Activated CD4-positive, CD25-positive, alpha-beta regulatory T cell treated with anti-CD3 and anti-CD28 coated beads, Interleukin-2, amount 50 U/mL, for 72 hours (primary cell): Measurements from ENCODE around the gene CD72.
"Not testable (repeated sequence)": the region's sequence is repeated elsewhere in the genome, so short reads cannot be mapped to it uniquely, and the experiment has no call there.

Experiments
- DNase-seq: peaks from one replicate; pipeline ENCODE4 v3.0.0; 2021

CD72 gene

DNA sequence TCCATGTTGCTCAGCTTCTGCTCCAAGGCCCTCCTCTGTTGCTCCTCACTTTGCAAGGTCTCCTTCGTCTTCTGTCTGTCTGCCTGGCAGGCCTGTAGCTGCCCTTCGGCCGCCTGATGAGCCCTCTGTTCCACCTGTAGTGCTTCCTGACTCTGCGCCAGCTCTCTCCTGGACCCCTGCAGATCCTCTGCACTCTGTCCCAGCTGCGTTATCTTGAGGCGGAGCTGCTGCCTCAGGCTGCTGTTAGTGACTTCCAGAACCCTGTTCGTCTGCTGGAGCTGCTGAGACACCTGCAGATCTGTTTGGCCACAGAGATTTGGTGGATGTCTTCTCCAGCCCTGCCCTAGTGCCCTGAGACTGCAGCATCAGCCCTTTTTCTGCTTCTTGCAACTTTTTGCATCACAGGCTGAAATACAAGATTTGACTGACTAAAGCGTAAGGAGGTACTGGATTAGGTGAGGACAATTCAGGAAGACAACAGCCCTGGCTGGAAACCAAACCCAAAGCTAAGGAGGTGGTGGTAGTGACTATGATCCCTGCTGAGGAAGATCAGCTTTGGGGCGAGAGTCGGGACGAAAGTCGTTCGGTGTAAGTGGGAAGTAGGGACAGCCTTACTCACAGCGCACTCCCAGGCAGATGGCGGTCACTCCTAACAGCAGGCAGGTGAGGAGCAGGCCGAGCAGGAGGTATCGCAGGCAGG is 2.1 kb downstream of the CD72 start:
- DNase-seq: no peak

DNA sequence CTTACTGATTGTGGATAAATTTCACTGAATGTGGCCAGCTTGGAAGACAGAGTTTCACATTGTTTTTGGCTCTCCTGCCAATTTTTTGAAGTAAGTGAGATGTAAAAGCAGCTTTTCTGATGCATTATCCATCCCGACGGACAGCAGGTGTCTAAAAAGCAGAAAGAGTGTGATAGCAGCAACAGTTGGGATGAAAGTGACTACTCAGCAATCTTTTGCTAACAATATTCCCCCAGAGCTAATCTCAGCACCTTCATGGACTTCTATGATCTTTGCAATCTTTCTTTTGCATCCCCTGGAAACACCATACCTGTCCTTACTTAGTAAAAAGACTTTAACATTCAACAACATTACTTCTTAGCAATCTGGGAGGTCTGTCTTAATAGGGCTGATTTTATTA is 5.4 kb downstream of the CD72 start:
- no peak for DNase-seq

DNA sequence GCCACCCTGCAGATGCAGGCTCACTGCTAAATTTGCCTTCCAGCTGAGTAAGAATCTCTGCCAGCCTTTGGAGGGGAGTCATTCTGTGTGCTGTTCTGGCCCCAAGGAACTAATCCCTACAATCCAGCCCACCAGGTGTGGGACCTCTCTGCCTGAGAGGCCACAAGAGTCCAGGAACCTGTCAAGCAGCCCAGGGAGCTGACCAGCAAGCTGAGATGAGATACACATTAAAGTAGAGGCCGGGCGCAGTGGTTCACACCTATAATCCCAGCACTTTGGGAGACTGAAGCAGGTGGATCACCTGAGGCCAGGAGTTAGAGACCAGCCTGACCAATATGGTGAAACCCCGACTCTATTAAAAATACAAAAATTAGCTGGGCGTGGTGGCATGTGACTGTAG is 6.1 kb downstream of the CD72 start:
- DNase-seq: not testable (repeated sequence)

DNA sequence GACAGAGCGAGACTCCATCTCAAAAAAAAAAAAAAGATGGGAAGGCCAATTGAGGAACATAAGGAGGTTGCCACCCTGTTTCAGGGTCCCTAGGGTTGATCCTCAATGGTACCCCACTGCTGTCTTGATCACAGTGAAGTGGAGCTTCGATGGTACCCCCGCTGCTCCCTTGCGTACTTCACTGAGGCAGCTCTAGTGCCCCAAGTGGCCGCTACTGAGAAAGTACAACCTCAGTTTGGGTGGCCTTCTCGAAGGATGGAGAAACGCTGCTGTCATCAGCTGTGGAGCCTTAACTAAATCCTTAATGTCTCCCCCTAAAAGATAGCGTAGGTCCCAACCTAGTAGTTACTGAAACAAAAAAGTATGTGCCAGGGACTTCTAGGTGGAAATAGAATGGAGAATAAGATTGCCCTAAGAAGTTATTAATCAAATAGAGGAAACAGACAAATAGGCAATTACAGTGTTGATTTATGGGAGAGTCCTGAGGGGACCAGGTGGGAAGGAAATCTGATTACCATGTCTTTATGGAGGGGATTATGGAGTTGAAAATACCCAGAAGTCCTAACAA is 6.9 kb downstream of the CD72 start:
- no peak for DNase-seq

DNA sequence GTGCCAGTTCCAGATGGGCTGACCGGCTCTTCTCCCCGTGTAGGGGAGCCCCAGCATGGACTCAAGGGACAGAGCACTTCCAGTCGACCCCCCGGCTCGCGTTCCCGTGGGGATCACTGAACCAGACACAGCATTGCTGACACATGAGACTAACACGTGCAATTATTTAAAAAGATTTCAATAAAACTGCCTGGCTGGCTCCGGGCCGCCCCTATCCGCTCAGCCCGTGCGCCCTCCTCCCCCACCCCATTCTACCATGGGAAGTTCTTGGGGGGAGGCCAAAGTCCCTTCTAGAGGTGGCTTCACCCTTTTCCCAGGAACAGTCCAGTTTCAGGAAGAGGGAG is 8.4 kb downstream of the CD72 start:
- DNase-seq: no peak

DNA sequence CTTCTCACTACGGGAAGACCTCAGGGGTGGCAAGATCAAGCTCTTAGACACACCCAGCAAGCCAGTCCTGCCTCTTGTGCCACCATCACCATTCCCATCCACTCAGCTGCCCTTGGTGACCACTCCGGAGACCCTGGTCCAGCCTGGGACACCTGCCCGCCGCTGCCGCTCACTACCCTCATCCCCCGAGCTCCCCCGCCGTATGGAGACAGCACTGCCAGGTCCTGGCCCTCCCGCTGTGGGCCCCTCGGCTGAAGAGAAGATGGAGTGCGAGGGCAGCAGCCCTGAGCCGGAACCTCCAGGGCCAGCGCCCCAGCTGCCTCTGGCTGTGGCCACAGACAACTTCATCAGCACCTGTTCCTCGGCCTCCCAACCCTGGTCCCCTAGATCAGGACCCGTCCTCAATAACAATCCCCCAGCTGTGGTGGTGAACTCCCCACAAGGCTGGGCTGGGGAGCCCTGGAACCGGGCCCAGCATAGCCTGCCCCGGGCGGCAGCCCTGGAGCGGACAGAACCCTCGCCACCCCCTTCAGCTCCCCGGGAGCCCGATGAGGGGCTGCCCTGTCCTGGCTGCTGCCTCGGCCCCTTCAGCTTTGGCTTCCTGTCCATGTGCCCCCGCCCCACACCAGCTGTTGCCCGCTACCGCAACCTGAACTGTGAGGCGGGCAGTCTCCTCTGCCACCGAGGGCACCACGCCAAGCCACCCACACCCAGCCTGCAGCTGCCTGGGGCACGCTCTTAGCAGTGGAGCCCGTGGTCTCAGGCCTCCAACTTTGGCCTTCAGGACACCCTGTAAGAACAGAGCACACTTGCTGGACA is 9.0 kb downstream of the CD72 start:
- no peak for DNase-seq

DNA sequence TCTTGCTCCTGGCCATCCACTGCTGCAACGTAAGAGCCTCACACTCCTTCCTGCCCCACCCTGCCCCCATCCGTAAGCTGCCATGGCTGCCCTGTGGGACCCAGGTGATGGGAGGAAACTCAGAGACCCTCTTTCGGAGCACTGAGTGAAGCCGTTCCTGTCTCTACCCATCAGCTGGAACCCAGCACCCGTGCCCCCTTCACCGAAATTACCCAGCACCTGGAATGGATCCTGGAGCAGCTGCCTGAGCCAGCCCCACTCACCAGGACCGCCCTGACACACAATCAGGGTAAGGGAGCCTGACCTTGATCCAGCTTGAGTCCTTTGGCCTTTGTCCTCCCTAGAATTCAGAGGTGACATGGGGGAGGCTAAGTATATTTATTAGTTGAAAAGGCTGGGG is 10.0 kb downstream of the CD72 start:
- no peak for DNase-seq

DNA sequence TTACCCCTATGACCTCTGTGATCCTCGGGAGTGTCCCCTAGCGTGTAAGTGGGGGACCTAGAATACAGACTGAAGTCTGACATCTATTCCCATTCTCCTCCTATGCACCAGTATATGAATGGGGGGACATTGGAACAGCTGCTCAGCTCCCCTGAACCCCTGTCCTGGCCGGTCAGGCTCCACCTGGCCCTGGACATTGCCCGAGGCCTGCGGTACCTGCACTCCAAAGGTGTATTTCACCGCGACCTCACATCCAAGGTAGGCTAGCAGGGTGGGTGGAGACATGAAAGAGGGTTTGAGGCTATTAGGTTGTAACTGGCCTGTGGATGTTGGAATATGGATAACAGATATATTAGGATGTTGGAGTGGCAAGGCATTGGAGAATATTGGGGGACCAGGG is 11.5 kb downstream of the CD72 start:
- DNase-seq: no peak

DNA sequence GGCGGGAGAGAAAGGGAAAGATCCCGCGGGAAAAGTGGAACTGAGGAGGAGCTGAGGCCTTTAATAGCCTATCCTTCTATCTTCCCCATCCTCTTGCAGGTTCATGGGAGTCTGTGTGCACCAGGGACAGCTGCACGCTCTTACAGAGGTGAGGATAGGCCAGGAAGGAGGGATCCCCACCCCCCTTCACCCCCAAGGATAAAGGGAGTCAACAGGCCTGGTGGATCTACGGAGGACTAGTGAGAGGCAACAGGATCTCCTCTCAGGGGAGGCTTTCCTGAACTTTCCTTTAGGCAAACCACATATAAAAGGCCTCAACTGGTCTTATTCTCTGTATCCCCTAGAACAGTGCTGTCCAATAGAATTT is 12.1 kb downstream of the CD72 start:
- no peak for DNase-seq

DNA sequence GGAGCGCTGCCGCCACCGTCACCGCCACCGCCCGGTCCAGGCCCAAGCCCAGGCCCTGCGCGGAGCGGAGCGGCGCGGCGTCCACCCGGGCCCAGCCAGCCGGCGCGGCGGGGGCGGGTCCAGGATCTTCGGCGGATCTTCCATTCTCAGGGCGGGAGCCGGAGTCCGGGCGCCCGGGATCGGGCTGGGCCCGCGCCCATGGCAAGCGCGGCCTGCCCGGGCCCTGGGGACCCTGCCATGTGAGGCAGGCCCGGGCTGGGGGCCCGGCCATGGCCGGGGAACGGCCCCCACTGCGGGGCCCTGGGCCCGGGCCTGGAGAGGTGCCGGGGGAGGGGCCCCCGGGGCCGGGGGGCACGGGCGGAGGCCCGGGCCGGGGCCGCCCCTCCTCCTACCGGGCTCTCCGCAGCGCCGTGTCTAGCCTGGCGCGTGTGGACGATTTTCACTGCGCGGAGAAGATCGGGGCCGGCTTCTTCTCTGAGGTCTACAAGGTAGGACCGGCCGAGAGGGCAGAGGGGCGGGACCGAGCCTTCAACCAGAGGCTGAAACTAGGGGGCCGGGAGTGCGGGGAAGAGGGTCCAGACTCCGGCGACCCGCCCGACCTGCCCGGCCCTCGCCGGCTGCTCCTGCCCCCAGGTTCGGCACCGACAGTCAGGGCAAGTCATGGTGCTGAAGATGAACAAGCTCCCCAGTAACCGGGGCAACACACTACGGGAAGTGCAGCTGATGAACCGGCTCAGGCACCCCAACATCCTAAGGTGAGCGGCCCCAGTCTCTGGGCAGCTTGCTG is 12.7 kb downstream of the CD72 start:
- DNase-seq: peak; percentile 47

DNA sequence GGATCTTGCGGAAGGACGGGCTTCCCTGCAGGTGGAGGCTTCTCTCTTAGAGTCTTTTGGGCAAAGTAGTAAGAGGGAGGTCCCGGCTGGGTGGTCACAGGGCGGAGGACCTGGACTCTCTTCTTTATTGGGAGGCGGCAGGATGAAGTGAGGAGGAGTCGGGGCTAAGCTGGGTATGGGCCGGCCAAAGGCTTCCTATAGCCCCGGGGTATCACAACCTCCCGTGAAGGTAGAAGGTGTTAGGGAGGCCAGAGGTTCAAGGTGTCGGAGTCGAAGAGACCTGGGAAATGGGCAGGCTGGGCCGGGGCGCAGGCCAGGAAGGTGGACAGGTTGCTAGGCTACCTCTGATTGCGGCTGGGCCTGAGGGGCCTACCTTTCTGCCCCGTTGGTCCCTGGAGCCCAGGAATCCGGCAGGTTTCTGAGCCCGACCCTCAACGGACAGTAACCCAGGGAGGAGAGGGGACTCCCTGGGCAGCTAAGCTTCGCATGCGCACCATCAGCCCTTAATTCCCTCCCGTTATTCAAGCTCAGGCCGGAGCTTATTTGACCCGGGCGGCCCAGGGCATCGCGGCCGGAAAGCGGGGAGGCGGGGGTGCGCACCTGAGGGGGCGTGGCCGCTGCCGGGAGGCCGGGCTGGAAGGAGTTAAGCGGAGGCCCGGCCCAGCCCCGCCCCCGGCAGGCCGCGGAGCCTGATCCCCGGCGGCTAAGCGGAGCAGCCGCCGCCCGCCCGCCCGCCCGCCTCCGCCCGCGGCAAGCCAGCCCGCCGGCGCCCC is 13.4 kb downstream of the CD72 start, which contains the start of gene TESK1:
Gene TESK1, plus strand, starts transcription at position 685 of the 773 bp plus-strand sequence. CDS start 358 bp downstream, outside the sequence.
- DNase-seq: peak; percentile 89

DNA sequence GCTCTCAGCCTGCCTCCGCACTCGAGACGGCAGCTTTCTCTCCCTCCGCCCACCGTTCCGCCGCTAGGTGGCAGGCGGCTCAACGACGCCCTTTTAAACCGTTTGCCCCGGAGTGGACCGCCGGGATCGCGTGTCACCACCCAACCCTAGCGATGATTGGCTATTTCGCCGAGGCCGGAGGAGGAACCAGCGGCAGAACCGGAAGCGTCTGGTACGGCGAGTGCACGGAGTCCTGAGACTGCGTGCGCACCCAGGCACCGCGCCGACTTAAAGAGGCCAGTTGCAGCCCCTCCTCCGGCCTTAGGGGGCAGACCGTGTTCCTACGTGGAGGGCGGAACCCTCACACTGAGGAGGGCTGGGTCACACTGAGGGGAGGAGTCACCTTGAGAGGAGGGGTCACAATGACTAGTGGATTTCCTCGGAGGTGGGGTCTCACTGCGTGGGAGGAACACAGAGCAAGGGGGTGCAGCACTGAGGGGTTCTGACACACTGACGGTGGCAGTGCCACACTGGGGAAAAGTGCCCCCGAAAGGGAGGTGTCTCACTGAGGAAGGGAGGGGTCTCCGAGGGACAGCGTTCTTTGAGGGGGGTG is 14.1 kb downstream of the CD72 start:
- DNase-seq: peak; percentile 98

DNA sequence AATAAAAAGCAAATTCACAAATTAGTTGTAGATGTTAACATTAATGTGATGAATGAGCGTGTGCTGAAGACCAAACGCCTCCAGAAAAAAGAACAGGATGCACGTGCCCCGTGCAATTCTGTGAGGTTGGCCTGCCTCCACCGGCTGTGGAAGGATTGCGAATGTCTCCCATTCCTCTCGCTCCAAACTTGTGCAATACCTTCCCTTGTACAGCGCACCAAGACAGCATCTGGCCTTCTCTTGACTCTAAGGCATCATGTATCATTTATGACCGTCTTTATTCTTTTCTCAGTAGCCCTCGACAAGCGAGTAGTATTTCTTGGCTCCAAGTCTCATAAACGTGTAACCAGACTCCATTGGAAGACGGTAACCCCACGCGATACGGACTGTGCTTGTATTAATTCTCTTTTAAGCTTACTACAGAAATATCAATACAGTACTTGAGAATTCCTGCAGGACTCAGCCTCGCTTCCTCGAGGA is 14.7 kb downstream of the CD72 start:
- DNase-seq: no peak

DNA sequence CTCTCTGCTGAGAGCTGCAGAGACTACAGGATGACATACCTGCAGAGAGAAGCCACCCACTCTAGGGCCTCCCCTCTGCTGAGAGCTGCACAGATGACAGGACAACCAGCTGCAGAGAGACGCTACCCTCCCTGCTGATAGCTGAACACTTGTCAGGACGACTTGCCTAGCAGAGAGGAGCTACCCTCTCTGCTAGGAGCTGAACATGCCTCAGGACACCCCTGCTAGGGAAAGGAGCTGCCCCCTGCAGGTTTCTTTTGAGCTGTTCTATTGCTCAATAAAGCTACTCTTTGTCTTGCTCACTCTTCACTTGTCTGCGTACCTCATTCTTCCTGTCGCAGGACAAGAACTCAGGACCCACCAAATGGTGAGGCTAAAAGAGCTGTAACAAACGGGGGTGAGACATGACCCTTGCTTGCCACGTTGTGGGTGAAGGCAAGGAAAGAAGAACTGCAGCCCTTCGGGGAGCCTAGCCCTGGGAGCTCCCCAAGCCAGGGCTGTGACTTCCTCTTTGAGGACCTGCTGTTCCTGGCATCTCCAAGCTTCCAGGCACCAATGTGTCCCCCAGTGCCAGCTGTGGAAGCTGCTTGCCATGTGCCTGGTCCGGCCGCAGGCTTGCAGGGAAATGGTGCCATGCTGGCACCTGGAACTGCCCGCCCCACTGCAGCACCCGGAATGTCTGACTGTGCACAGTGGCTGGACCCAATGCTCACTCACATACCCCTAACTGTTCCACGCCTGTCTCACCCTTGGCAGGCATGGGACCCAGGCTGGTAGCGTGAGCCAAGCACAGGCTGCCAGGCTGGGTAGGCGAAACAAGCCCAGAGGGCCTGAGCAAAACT is 18.2 kb downstream of the CD72 start:
- no peak for DNase-seq

DNA sequence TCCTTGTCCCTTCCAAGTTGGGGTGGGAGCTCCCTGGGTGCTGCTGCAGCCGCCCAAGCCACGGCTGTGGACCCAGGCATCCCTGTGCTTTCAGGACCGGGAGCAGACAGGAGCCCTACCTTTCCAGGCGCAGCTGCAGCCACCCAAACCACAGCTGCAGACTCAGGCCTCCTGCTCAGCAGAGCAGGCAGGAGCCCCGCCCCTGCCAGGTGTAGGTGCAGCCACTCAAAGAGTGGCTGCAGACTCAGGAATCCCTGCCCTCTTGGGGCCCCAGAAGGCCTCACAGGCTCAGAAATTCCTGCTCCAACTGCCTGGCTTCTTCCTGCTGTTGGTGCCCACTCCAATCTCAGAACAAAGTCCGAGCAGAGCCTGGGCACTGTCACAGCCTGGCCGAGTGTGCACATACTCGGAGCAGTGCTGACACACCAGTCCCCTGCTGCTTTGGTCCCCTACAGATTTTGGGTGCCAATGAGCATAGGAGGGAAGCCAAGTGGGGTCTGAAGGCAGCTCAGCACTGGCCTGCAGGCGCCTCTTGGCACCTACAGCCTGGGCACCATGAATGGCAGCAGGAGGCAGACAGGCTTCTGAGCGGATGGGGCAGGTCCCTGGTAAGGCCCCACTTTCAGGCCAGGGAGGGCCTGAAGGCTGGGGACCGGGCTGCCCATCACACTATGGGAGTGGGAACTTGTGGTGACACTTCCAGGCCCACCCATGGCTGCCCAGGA is 19.2 kb downstream of the CD72 start:
- DNase-seq: no peak

DNA sequence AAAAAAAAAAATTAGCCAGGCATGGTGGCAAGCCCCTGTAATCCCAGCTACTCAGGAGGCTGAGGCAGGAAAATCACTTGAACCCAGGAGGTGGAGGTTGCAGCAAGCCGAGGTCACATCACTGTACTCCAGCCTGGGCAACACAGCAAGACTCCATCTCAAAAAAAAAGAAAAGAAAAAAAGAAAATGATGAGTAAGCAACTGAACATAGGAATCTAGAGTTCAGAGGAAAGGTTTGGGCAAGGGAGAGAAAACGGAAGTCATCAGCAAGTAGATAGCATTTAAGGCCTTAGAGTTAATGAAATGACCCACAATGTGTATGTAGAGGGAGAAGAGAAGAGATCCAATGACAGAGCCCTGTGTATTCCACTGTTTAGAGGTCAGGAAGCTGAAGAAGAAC is 21.3 kb downstream of the CD72 start:
- not testable (repeated sequence) for DNase-seq

DNA sequence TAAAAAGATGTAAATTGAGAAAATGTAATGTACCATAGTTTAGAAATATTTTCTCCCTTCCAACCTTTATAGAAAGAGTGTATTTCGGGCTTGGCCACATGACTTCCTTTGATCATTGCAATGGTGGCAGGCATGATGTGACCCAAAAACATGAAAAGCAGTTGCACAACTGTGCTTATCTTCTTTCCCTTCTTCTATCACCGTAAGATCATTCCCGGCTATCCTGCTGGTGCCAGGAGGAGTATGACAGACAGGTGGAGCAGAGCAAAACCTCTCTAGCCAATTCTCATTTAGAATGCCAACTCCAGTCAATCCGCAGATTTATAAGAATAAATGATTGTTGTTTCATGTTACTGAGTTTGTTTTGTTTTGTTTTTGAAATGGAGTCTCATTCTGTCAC is 23.7 kb downstream of the CD72 start:
- no peak for DNase-seq

DNA sequence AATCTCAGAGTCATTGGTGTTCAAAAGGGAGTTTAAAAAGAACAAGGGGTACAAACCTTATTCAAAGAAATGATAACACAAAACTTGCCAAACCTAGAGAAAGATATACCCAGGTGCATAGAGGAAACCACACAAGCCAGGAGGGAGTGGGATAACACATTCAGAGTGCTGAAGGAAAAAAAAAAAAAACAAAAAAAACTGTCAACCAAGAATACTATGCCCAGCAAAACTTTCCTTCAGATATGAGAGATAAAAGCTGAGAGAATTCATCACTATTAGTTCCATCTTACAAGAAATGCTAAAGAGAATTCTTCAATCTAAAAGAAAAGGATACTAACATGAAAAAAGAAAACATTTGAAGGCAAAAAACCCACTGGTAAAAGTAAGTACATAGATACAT is 24.6 kb downstream of the CD72 start:
- no peak for DNase-seq

DNA sequence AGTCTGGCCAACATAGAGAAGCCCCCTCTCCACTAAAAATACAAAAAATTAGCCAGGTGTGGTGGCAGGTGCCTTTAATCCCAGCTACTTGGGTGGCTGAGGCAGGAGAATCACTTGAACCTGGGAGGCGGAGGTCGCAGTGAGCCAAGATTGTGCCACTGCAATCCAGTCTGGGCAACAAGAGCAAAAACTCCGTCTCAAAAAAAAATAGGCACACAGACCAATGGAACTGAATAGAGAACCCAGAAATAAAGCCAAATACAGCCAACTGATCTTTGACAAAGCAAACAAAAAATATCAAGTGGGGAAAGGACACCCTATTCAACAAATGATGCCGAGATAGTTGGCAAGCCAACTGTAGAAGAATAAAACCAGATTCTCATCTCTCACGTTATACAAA is 29.7 kb downstream of the CD72 start:
- not testable (repeated sequence) for DNase-seq

DNA sequence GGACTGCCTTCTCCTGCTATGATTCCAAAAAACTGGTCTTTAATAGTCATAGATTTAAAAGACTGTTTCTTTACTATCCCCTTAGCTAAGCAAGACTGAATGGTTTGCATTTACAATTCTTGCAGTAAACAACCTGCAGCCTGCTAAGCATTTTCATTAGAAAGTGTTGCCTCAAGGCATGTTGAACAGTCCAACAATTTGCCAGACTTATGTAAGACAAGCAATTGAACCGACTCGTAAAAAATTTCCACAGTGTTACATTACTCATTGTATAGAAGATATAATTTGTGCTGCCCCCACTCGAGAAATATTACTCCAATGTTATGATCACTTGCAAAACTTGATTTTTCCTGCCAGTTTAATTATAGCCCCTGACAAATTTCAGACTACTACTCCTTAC is 33.5 kb downstream of the CD72 start:
- DNase-seq: not testable (repeated sequence)
